Chondrocyte (in vitro differentiated cells): ENCODE measurements around the gene SIDT2. TPM values are rescaled to one million over a fixed set of nuclear protein-coding genes. Genes with fewer than 3 reads are reported as not detected.

Source experiments
- DNase-seq: peaks from one replicate; pipeline ENCODE4 v3.0.0; 2021; ENCODE audit warnings: mixed read lengths, low spot score
- H3K27ac Mint-ChIP-seq: one replicate; pipeline ENCODE4 v1.8.0; 2021; ENCODE audit warnings: mild to moderate bottlenecking, moderate library complexity, mixed read lengths; ENCODE audit not compliant: unreplicated experiment
- H3K27me3 Mint-ChIP-seq: 2 replicates; pipeline ENCODE4 v1.8.0; 2021; ENCODE audit warnings: low read depth, mixed read lengths
- H3K36me3 Mint-ChIP-seq: 2 replicates; pipeline ENCODE4 v1.8.0; 2021; ENCODE audit warnings: low read depth, mixed read lengths
- H3K4me1 Mint-ChIP-seq: 2 replicates; pipeline ENCODE4 v1.8.0; 2021; ENCODE audit warnings: low read depth, mild to moderate bottlenecking, mixed read lengths
- H3K4me3 Mint-ChIP-seq: one replicate; pipeline ENCODE4 v1.8.0; 2021; ENCODE audit warnings: mild to moderate bottlenecking, moderate library complexity, mixed read lengths; ENCODE audit not compliant: unreplicated experiment
- H3K9me3 Mint-ChIP-seq: 2 replicates; pipeline ENCODE4 v1.8.0; 2021; ENCODE audit warnings: low read depth, mixed read lengths
- CTCF ChIP-seq: fragments of 200-600 bp; sonication (generic); IDR thresholded peaks from 2 replicates; pipeline ENCODE4 v1.5.0; 2021; ENCODE audit warnings: antibody characterized with exemption, mild to moderate bottlenecking, moderate library complexity
- total RNA-seq: library from RNA; stranded (reverse); gene quantifications from 3 replicates; pipeline ENCODE4 v1.2.1, GENCODE V29; 2021

SIDT2 gene
- total RNA-seq, 1 donor from 2014 or later = 38.8 TPM

- peak; percentile 91 for TF ChIP-seq CTCF
- H3K36me3 Mint-ChIP-seq = peaks cover 10% of the 10 kb centered on the region
- DNase-seq = no peak
Observed at GRCh38 chr11:117232092-117232878, 53.7 kb downstream of the SIDT2 start, which contains the start of gene RNF214. Gene RNF214 (plus strand): TSS chr11:117232671. CDS start chr11:117234273, 1,602 bp downstream.

GRCh38 chr11:117232911-117233409, 54.4 kb downstream of the SIDT2 start:
- no peak for TF ChIP-seq CTCF
- H3K27ac Mint-ChIP-seq = peak overlapping the region; percentile 63

More at GRCh38 chr11:117232092-117232878, 53.7 kb downstream of the SIDT2 start, which contains the start of gene RNF214:
- Mint-ChIP-seq H3K27me3 (no peaks in the 10 kb centered on the region), H3K27ac (peak within 1 kb of the TSS; percentile 99), H3K4me3 (peak within 1 kb of the TSS; percentile 98), H3K4me1 (peaks cover 38% of the 10 kb centered on the region), H3K9me3 (no peaks in the 10 kb centered on the region)

GRCh38 chr11:117238221-117238620, 59.7 kb downstream of the SIDT2 start:
- Mint-ChIP-seq H3K27me3 (no peaks in the 10 kb centered on the region), H3K4me3 (no peak overlapping the region), H3K9me3 (no peaks in the 10 kb centered on the region), H3K36me3 (peaks cover 14% of the 10 kb centered on the region), H3K4me1 (peaks cover 18% of the 10 kb centered on the region), H3K27ac (peak overlapping the region; percentile 1)
- DNase-seq = no peak
- no peak for TF ChIP-seq CTCF

More at GRCh38 chr11:117232911-117233409, 54.4 kb downstream of the SIDT2 start:
- Mint-ChIP-seq H3K9me3 (no peaks in the 10 kb centered on the region), H3K36me3 (peaks cover 10% of the 10 kb centered on the region), H3K4me3 (peak overlapping the region; percentile 89), H3K4me1 (peaks cover 38% of the 10 kb centered on the region), H3K27me3 (no peaks in the 10 kb centered on the region)
- no peak for DNase-seq

GRCh38 chr11:117239295-117239694, 60.8 kb downstream of the SIDT2 start:
- peaks cover 7% of the 10 kb centered on the region for H3K4me1 Mint-ChIP-seq
- peak; percentile 69 for TF ChIP-seq CTCF
- peaks cover 15% of the 10 kb centered on the region for H3K36me3 Mint-ChIP-seq
- DNase-seq = no peak
- no peaks in the 10 kb centered on the region for H3K27me3 Mint-ChIP-seq
- no peaks in the 10 kb centered on the region for H3K9me3 Mint-ChIP-seq
- peak overlapping the region; percentile 50 for H3K27ac Mint-ChIP-seq
- no peak overlapping the region for H3K4me3 Mint-ChIP-seq

Other genes with a start within 250 kb of the SIDT2 start
- 17.9 to 19.8 TPM (median 19.5 TPM) in 3 replicates for gene SIK3, start 80.3 kb upstream of the SIDT2 start, total RNA-seq
- 85.4 to 98.0 TPM (median 90.5 TPM) in 3 replicates for gene PAFAH1B2, start 34.5 kb upstream of the SIDT2 start, total RNA-seq
- 854 to 4,666 TPM (median 4,556 TPM) in 3 replicates for gene TAGLN, start 20.6 kb downstream of the SIDT2 start, total RNA-seq
- gene PCSK7, start 53.3 kb downstream of the SIDT2 start, total RNA-seq = 42.8 to 71.0 TPM (median 43.0 TPM) in 3 replicates
- 21.8 to 26.1 TPM (median 24.7 TPM) in 3 replicates for gene RNF214, start 53.9 kb downstream of the SIDT2 start, total RNA-seq
- gene BACE1-AS, start 112.6 kb downstream of the SIDT2 start, total RNA-seq = 6.4 to 8.3 TPM (median 7.2 TPM) in 3 replicates
- 62.7 to 67.2 TPM (median 66.0 TPM) in 3 replicates for gene BACE1, start 137.5 kb downstream of the SIDT2 start, total RNA-seq
- 29.2 to 32.4 TPM (median 29.9 TPM) in 3 replicates for gene CEP164, start 149.1 kb downstream of the SIDT2 start, total RNA-seq